Measurements from ENCODE around the gene CGNL1.

The CGNL1 gene

DNA sequence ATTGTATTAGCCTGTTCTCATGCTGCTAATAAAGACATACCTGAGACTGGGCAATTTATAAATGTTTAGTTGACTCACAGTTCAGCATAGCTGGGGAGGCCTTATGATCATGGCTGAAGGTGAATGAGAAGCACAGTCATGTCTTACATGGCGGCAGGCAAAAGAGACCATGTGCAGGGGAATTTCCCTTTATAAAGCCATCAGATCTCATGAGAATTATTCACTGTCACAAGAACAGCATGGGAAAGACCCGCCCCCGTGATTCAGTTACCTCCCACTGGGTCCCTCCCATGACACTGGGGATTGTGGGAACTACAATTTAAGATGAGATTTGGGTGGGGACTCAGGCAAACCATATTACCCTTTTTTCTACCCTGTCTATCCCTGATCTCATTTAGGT, 163.9 kb downstream of the CGNL1 start:
- in situ Hi-C loops (cut with MboI; ENCODE audit: low pct_unique_long_range_greater_than_20kb, low sequenced_read_pairs, unreplicated experiment) = loop anchor here (25.0 kb wide), 2 partner anchors 403 to 1053 kb away; no protein-coding TSS in a partner anchor
- TF ChIP-seq, protein P1, sequence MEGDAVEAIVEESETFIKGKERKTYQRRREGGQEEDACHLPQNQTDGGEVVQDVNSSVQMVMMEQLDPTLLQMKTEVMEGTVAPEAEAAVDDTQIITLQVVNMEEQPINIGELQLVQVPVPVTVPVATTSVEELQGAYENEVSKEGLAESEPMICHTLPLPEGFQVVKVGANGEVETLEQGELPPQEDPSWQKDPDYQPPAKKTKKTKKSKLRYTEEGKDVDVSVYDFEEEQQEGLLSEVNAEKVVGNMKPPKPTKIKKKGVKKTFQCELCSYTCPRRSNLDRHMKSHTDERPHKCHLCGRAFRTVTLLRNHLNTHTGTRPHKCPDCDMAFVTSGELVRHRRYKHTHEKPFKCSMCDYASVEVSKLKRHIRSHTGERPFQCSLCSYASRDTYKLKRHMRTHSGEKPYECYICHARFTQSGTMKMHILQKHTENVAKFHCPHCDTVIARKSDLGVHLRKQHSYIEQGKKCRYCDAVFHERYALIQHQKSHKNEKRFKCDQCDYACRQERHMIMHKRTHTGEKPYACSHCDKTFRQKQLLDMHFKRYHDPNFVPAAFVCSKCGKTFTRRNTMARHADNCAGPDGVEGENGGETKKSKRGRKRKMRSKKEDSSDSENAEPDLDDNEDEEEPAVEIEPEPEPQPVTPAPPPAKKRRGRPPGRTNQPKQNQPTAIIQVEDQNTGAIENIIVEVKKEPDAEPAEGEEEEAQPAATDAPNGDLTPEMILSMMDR (IDR thresholded peaks at IDR 0.05; ENCODE audit: extremely low read depth, insufficient read depth, missing control alignments) = no peak
- DNase-seq (ENCODE audit: low spot score) = no peak

DNA sequence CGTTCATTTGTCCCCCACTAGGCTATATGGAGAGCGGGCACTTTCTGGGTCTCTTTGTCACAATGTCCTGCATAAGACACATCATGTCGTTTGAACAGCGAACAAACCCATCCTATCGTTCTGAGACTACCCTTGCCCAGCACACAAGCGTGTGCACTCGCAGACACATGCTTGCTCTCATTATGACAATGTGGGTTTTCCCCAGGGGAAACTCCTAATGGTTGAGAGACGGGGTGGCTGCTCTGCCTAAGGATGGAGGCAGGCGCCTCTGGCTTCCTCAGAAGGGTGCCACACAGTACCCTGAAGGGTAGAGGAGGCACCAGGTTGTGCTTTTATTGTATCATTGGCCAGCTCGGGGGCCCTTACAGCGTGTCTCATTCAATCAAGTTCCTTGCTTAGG, 164.4 kb downstream of the CGNL1 start:
- TF ChIP-seq, protein P1 (IDR thresholded peaks at IDR 0.05; ENCODE audit: extremely low read depth, insufficient read depth, missing control alignments) = no peak
- in situ Hi-C loops (cut with MboI; ENCODE audit: low pct_unique_long_range_greater_than_20kb, low sequenced_read_pairs, unreplicated experiment) = loop anchor here (25.0 kb wide), 2 partner anchors 403 to 1053 kb away; no protein-coding TSS in a partner anchor
- DNase-seq (ENCODE audit: low spot score) = peak; percentile 72

DNA sequence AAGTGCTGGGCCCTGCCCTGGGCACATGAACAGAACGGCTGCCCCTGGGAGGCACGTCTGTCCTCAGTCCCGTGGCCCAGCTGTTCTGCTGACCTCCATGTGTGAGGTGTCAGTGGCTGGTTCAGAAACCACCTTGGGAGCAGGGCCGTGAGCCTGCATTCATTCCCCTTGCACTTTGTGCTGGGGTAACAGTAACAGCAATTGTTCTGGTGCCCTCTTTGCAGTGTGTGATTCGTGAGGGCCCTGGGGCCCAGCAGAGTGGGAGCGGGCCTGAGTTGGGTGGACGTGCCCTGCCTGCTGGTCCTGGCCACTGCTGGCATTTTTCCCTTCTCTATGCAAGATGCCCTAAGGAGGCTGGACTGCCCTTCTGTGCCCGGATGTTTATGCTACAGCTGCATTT, 165.0 kb downstream of the CGNL1 start:
- TF ChIP-seq, protein P1 (IDR thresholded peaks at IDR 0.05; ENCODE audit: extremely low read depth, insufficient read depth, missing control alignments) = no peak
- no peak for DNase-seq (ENCODE audit: low spot score)
- in situ Hi-C loops (cut with MboI; ENCODE audit: low pct_unique_long_range_greater_than_20kb, low sequenced_read_pairs, unreplicated experiment) = loop anchor here (25.0 kb wide), 2 partner anchors 404 to 1054 kb away; no protein-coding TSS in a partner anchor

DNA sequence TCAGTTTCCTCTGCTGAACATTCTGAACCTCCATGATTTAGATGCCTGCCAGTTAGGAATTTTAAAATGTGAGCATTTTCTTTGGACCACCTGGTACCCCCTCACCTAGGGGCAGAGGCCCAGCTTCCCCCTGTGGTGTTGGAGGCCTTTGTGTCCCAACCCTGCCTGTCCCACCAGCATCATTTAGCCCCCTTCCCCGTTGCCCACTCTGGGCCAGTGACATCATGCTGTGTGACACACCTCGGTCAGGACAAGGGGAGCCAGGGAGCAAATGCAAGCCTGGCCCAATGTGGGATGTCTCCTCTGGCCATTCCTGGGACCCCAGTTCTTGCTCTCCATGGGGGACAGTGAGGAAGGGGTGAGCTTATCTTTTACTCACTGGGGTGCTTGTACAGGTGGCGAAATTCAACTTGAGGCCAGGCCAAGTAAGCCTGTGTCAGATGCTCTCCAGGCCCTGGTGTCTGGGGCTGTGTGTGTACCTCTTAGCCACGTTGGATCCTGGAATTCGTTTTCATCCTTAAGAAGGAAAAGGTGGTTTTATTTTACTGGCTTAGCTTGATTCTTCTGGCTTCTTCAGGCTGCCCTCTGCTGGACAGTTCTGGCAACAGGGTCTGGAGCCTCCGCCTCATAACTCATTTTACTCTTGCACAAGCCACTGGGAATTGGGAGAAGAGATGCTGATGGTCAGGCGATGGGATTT, 165.7 kb downstream of the CGNL1 start:
- TF ChIP-seq, protein P1 (IDR thresholded peaks at IDR 0.05; ENCODE audit: extremely low read depth, insufficient read depth, missing control alignments) = peak; percentile 82
- peak; percentile 59 for DNase-seq (ENCODE audit: low spot score)
- in situ Hi-C loops (cut with MboI; ENCODE audit: low pct_unique_long_range_greater_than_20kb, low sequenced_read_pairs, unreplicated experiment) = loop anchor here (25.0 kb wide), 2 partner anchors 405 to 1055 kb away; no protein-coding TSS in a partner anchor

DNA sequence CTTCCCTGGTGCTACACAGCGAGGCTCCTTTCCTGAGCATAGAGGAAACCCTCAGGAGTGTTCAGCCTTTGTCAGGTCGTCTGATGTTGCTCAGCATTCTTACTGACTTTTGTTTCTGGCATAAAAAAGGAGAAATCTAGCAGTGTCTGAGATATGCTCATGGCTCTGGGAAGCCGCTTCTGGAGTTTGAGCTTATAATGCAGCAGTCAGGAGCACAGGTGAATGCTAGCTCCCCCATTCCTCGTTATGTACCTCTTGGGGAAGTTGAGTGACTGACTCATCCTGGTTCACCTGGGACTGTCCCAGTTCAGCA, 166.2 kb downstream of the CGNL1 start:
- in situ Hi-C loops (cut with MboI; ENCODE audit: low pct_unique_long_range_greater_than_20kb, low sequenced_read_pairs, unreplicated experiment) = loop anchor here (25.0 kb wide), 2 partner anchors 405 to 1055 kb away; no protein-coding TSS in a partner anchor
- TF ChIP-seq, protein P1 (IDR thresholded peaks at IDR 0.05; ENCODE audit: extremely low read depth, insufficient read depth, missing control alignments) = no peak
- no peak for DNase-seq (ENCODE audit: low spot score)

DNA sequence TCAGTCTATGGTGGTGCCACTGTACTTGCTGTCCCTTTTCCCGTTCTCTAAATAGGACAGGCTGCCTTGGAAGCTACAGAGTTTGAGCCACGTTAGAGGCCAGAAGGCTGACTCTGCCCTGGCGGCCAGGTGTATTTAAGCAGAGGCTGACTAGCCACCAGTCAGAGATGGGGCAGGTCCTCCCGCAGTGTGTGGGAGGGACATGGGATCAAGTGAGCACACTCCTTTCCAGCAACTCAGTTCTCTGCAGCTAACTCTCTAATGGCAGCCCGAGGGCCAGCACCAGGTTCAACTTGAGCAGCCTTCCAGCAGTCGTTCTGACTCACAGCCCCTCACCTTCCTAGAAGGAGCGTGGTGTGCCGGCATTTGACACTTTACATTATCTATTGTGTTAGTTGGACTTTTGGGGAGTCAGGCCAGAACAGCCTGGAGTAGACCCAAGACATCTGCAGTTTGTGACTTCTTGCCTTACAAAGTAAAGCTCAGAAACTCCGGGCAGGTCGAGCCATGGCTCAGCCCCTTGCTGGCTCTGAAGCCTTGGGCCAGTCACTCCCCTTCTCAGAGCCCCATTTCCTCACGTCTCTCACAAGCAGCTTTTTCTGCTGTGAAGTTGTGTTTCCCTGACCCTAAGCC, 168.7 kb downstream of the CGNL1 start:
- no peak for DNase-seq (ENCODE audit: low spot score)
- TF ChIP-seq, protein P1 (IDR thresholded peaks at IDR 0.05; ENCODE audit: extremely low read depth, insufficient read depth, missing control alignments) = no peak
- in situ Hi-C loops (cut with MboI; ENCODE audit: low pct_unique_long_range_greater_than_20kb, low sequenced_read_pairs, unreplicated experiment) = loop anchor here (25.0 kb wide), 2 partner anchors 408 to 1058 kb away; no protein-coding TSS in a partner anchor
